HG03520 (cell line): ENCODE results near the gene VSIR.

ENCODE experiments used
- ATAC-seq: cut with Tn5 transposase; IDR thresholded peaks from one replicate; pipeline ENCODE4 v1.9.1; 2021; ENCODE audit warnings: mild to moderate bottlenecking, moderate library complexity; ENCODE audit not compliant: unreplicated experiment

The VSIR gene

DNA sequence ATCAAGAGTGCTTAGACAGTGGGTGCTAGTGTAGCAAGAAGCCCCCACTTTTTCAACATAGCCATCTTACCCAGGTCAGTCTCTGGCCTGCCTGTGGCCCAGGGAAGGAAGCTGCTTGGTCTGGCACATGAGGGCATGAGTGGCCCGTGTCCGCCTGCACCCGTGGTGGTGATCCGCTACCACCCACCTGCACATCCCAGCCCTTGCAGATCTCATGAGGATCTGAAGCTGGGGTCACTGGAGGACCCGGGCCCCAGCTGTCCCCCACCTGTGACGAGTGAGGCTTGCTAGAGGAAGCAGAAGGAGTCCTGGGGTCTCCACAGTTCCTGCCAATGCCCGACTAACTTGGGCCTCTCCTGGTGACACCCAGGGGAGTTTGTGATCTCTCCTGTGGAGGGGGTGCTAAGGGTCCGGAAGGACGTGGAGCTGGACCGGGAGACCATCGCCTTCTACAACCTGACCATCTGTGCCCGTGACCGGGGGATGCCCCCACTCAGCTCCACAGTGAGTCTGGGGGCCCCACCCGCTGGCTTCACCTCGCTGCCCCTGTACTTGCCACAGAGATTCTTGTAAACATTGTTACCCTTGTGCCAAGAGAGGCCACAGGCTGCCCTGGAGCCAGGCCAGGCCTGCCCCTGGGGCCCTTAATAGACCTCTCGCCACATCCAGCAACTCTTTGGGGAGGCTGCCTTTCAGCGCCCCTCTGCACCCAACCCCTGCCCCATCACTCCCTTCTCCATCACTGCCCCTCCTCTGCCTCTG, 10.8 kb upstream of the VSIR start:
- ATAC-seq = no peak

DNA sequence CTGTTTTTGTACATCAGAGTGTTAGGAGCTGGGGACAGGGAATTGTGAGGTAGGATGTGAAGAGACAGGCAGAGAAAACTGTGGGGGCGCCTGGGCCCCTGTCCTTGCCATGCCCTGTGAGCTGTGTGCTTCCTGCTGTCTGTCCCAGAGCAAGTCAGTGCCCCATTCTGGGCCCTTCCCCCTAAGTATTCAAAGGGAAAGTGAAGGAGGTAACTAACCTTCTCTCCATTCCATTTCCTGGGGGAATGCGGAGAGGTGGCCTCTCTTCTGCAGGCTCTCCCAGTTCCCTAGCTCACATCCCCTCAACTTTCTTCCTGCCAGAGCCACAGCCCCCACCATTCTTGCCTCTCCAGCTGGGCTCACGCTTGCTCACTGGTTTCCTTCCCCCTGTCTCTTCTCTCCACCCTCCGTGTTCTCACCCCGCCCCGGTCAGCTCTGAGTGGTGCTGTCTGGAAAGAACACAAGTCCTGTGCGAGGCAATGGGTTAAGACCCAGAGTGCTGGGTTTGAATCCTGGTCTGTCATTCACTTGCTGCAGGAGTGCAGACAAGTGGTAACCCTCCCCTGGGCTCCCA, 9.7 kb upstream of the VSIR start:
- no peak for ATAC-seq

DNA sequence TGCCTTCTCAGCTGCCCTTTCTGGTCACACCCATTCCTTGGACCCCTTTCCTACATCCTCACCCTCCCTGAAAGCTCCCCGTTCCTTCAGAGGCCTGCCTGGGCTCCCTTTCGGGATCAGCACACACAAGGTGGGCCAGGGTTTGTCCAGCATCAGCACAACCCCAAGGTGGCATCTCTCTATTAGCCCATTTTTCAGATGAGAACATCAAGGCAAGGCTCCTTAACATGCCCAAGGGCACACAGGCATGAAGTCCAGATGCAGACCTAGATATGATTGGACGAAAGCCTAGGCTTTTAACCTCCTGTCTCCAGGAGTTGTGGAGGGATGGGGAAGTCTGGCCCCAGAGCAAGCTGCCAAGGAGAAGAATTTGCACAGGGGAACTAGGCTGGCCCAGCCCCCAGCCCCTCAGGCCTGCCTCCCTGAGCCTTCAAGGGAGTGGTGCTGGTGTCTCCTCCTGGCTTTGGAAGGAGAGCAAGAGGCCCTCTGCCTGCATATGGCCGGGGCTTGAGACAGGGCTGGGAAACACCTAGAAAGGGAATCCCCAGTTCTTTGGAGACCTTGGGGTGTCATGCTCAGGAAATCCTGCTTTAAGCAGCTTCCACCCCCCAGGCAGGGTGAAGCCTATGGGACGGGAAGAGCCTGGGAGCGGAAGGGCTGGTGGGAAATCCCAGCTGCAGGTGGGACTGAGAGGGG, 9.0 kb upstream of the VSIR start:
- ATAC-seq = no peak

DNA sequence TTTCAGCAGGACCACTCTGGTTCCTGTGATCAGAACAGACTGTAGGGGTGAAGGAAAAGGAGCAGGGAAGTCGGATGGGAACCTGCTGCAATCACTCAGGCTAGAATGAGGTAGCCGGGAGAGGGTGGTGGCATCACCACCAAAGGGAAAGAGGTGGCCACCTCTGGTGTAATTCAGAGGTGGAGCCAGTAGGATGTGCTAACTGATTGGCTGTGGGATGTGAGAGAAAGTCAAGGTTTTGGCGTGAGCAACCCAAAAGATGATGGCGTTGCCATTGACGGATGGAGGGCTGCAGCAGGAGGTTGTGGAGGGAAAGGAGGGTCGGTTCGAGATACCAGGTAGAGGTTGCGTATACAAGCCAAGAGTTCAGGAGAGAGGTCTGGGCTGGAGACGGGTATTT, 7.4 kb upstream of the VSIR start:
- ATAC-seq = no peak

DNA sequence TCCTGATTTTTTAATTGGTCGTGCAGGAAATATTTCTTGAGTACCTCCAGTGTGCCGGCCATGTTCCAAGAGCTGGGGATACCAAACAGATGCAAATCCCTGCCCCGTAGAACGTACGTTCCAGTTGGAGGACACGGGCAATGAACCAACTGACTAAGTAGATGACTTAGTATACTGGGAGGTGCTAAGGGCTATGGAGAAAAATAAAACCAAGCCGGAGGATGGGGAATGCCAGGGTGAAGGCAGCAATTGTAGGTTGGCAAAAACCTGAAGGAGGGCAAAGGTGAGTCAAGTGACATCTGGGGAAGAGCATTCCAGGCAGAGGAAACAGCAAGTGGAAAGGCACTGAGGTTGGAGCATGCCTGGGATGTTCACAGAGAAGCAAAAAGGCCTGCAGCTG, 6.8 kb upstream of the VSIR start:
- no peak for ATAC-seq

DNA sequence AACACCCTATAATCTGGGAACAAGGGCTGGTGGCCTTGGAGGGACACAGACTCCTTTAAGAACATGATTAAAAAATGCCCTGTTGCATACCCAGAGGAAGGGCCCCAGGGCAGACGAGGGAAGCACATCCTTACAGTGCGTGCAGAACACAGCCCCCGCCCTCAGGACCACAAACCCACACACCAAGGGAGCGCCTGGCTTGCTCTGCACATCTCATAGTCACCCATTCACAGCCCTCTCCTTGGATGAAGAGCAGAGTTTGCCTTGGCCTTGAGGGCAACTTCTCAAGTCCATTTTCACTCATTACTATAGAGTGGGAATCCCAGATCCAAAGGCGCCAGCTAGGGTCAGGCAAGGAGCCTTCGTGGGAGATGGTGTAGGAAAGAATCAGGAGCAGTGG, 6.3 kb upstream of the VSIR start:
- ATAC-seq = no peak

DNA sequence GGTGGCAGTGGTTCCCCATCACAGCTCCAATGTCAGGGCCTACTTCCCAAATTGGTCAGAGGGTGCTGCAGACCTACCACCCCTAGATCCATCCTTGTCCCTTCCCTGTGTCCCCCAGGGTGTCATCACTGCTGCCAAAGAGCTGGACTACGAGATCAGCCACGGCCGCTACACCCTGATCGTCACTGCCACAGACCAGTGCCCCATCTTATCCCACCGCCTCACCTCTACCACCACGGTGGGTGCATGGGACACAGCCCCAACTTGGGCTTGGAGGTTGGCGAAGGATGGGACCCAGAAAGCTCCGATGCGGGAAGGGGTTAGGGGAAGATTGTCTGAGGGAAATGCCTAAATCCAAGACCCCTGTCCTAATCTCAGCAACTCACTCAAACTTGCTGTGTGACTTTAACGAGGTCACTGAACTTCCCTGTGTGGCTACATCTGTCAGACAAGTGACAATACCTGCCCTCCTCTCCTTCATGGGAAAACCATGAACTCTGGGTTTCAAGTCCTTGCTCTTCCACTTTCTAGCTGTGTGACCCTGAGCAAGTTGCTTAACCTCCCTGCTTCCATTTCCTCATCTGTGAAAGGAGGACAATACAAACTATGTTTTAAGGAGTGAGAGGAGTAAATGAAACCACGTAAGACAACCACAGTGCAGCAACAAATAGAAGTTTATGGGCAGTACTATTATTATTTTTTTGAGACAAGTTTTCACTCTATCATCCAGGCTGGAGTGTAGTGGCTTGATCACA, 4.9 kb upstream of the VSIR start:
- ATAC-seq = no peak

DNA sequence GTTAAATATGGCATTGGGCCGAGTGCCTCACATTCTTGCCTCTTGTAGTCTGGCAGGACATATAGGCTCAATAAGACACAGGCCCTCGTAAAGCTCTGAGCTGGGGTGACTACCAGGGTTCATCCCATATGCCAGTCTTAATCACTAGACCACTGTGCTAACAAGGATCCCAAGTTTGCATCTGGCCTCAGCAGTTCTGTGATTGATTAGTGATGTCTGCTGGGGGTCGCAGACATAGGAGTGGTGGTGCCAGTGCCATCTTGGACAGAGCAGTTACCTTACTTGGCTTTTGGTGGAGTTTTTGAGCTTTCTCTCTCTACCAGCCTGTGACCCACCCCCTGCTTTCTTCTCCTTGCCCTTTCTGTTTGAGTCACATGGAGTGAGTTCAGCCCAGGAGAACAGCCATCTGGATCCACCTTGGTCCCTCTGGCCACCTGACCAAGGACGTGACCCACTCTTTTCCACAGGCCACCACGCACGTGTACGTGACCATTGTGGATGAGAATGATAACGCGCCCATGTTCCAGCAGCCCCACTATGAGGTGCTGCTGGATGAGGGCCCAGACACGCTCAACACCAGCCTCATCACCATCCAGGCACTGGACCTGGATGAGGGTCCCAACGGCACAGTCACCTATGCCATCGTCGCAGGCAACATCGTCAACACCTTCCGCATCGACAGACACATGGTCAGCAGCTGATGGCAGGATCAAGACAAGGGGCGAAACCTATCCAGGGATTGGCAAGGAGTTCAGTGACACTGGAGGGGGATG, 4.1 kb upstream of the VSIR start:
- no peak for ATAC-seq

DNA sequence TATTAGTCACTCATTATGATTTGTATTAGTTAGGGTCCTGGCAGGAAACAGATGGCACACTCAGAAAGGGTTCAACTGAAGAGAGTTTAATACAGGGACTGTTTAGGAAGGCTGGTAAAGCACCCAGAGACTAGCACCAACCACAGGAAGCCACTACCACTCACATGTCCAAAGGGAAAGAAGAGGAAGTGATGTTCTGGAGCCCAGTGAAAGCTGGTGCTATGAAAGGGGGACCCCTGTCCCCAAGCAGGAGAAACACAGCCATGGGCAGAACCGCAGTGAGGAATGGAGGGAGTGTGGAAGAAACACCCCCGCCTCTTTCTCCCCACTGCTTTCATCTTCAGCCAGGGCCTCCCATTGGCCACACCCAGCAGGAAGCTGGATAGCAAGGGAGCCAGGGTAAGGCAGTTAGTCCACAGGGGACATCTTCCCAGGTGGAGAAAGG, 3.2 kb upstream of the VSIR start:
- no peak for ATAC-seq

DNA sequence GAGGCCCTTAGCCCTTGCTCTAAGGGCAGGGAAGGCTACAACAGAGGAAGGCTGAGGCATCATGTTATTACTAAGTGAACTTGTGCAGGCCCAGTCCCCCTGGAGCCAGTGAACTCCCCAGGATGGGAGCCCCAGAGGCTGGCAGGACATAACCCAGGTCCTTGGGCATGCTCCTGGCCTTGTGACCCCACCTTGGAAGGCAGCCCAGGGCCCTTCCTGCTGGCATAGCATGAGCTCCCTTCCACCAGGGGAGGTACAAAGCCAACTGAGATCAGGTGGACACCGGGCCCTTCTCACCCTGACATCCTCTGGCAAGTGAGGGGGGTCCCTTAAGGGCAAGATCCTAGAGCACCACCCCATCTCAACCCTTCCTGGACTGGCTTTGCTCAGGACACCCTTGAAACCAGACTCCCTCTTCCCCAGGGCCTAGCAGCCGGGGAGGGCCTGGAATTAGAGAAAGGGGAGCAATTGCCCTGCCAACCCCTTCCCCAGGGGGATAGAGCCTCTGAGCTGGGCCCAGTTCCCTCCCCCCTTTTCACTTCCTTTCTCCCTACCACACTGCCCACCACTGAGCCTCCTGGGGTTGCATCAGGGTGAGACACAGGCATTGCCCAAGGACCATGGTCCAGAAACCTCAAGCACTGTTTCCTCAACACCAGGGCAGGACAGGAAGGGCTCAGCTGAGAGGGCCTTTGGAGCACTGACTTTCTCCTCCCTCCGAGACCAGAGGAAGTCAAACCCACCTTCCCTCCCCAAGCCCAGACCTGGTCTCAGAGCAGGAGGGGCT, 1.8 kb upstream of the VSIR start:
- ATAC-seq = no peak

DNA sequence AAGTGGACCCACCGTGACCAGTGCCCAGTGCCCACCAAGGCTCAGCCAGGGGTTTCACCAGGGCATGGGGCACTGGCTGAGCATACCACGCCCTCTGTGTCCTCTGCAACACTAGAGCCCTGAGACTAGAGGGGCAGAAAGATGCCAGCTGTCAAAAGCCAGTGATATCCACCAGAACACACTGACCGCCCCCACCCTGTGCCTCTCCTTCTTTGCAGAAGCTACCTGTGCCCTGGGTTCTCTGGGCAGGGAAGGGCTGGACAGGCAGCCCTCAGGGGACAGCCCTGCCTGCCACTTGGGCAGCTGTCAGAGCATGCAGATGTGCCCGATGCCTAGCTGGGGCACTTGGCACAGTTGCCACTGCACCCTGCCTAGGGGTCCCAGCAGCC, 494 bp downstream of the VSIR start:
- ATAC-seq = no peak

DNA sequence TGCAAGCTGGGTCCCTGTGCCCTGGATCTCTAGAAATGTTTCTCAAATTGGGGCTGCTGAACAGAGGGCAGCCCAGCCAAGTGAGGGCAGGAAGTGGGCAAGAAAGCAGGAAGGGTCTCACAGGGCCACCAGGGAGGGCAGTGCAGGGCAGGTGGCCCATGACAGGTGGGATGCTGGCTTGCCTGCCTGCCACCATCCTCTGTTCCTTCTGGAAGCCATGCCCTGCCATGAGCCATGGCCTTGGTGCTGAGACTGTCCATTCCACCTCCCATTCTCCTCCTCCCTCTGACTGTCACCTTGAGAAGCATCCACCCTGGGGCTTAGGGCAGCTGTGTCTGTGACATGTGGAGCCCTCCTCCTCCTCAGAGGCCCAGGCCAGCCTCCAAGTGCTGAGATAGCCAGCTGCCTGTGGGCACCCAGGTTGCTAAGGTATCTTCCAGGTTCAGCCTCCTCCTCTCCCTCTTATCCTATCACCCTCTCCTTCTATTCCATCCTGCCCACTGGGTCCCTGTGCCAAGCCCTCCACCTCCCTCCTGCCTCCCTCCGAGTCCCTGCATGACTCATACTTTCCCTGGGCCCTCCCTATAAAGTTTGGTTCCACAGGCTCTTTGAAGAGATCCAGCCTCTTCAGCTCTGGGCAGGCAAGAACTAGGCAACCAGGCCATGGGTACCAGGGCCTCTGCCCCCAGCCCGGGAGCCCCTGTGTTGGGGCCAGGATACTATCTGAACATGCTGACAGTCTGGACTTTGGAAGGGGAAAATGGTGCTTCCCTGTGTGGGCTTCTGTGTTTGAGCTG, 1.3 kb downstream of the VSIR start:
- ATAC-seq = no peak

DNA sequence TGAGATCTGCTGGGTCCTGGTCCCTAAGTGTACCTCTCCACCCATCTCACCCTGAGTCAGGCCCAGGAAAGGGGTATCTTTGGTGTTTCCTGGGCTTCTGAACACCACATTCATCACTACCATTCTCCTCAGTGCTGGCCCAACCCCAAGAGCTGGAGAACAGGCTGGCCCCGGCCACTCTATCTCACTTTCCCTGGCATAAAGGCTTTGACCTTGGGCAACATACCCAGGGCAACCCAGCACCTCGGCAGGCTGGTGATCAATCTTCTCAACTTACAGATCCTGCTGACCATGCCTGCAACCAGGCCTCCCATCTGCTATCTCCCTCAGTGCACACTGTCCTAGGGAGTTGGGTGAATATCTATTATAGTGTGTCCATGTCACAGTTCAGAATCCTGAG, 2.1 kb downstream of the VSIR start:
- ATAC-seq = no peak

DNA sequence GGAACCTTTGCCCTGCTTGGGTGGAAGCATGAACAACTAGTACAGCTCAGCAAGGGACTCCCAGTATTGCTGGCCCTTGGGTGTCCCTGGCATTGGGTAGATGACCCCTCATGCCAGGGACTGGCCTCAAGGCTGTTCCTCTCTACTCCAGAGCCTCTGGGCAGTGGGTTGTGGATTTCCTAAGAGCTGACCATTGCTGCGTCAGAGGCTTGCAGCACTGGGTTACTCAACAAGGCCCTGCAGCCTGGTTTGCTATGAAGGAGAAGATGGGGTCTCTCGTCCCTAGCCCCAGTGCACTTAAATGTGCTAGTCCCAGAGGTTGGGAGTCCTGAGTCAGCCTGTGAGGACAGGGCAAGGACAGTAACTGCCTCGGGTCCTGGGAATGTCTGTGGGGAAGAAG, 2.5 kb downstream of the VSIR start:
- ATAC-seq = no peak

DNA sequence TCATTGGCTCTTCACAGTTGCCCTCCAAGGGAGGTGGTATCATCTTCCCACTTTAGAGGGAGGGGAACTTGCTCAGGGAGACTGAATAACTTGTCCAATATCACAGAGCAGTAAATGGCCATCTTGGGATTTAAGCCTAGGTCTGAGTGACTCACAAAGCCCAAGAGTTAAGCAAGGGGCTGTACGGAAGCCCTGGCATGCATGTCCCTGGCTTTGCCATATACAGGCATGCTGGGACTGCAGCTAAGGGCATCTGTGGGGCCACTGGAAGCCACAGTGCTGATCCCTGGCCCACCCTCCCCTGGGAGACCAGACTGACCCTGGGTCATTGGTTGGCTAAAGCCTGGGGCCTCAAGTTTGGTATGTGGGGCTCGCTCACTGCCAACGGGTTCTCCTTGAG, 3.1 kb downstream of the VSIR start:
- ATAC-seq = no peak

DNA sequence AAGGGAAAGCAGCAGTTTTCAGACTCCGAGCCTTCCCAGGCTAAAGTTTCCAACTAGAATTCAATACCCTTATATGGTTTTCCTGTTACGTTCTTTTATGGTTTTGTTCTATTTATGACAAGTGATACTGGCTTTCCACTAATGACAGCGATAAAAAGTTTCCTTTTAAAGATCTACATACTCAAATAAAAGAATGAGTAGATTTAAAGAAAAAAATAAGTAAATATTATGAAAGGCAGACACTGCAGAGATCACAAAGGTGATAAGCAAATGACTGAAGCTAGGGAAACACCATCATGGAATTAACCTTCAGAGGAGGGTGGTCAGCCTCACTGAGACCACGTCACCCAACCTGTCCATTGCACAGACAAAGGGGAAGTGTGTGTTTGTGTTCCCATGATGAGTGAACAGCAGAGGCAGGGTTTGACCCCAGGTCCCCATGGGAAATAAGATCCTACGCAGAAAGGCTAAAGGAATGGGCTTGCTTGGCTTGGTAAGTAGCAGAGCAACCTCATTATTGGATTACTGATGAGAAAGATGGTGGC, 4.0 kb downstream of the VSIR start:
- ATAC-seq = no peak

DNA sequence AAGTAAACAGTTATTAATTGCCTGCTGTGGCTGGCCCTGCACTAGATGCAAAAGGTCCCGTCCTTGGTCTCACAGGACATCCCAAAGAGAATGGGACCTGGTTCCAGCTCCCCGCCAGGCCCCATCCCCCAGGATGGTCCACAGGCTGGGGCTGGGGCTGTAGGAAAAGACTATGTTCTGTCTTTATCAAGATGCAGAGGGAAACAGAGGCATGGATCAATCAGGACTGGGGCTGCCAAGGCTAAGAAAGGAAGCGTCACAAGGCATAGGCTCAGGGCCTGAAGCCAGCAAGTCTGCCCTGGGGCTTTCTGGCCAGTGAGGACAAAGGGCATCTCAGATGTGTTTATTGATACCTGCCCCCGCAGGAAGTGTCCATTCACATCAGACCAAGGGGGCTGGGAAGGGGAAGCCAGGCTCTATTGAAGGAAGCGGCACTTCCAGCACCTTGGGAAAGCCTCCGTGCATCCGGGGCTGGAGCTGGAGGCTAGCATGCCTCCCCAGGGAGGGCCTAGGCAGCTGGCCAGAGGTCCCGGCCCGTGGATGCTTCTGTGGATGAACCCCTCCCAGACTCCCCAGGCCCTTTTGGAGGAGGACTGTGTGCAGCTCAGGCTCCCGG, 5.8 kb downstream of the VSIR start:
- ATAC-seq = no peak

DNA sequence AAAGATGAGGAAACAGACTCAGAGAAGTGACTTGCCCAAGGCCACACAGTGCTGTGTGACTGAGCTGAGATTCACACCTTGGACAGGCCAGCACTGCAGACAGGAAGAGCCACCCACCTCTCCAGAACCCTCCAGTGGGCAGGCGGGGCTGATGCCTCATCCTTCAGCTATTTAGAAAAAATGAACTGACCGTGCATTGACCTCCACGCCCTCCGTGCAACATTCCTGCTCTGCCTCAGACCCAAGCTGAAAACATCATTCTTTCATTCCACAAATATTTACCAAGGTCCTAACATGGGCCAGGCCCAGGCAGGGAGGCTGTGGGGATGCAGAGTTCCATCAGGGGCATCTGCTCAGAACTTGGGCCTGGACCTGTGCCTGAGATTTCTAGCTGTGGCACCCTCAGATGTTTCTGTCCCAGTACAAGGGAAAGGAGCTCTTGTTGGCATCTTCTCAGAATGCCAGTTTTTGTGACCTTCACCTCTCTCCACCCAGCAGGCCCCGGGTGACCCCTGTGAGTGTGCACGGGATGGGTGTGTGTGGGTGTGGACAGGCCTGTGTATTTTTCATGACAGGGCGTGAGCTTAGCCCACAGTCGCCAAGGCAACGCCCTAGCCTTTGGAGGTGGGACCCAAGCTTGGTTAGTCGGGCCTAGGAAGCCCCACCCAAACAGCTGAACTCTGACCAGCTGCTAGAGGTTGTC, 6.5 kb downstream of the VSIR start:
- no peak for ATAC-seq
